ELR (cell line): ENCODE measurements around the gene NUP153.
"Not testable (repeated sequence)": the region's sequence is repeated elsewhere in the genome, so short reads cannot be mapped to it uniquely, and the experiment has no call there.

ENCODE experiments used
- DNase-seq: peaks from one replicate; pipeline ENCODE4 v3.0.0-alpha.2; 2015; ENCODE audit warnings: low read depth

Gene NUP153

DNA sequence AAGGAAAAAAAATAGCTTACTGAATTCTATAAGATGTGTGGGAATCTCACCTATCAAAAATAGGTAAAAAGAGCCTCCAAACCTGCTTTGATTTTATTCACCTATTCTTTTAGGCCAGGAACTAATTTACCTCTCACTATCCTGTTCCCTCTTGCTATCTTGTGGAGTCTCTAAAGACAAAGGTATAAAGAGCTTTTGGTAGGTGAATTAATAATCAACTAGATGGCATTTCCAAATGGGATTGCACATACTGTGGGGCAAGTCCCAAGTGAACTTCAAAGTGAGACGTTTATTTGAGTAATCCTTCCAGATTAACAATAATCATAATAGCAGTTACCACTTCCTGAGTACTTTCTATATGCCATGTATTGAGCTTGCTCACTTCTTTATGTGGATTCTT, 103.8 kb downstream of the NUP153 start:
- no peak for DNase-seq

DNA sequence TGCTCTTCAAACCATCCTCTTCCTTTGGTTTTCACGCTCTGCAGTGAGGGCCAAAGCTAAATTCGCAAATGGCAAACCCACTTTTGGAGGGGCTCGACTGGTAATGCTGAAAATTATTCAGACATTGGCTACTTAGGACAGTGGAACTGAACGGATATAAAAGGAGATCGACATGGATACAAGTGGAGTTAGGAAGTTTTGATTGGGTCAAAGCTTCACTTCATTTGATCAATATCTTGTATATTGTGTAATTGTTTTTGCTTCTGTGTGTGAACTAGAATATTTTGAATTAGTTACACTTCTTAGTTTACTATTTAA, 105.4 kb downstream of the NUP153 start:
- peak; percentile 28 for DNase-seq

DNA sequence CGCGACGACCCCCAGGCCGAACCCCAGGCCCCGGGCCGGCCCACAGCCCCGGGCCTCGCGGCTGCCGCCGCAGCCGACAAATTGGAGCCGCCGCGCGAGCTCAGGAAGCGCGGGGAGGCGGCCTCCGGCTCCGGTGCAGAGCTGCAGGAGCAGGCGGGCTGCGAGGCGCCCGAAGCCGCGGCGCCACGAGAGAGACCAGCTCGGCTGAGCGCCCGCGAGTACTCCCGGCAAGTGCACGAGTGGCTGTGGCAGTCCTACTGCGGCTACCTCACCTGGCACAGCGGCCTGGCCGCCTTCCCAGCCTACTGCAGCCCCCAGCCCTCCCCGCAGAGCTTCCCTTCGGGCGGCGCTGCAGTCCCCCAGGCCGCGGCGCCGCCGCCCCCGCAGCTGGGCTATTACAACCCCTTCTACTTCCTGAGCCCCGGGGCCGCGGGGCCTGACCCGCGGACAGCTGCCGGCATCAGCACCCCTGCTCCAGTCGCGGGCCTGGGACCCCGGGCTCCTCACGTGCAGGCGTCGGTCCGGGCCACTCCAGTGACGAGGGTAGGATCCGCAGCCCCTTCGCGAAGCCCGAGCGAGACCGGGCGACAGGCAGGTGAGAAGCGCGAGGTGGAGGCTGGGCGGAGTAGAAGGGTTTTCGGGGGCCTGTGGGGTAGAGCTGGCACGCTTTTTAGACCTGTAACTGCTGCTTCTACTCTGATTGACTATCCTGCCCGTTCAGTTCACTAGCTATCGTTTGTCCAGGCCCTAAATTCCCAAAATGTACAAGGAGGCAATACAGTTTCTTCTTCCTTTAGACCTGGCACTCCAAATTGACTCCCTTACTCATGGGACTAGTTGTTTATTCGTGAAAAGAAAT, 106.0 kb downstream of the NUP153 start:
- DNase-seq, result peak; percentile 57

DNA sequence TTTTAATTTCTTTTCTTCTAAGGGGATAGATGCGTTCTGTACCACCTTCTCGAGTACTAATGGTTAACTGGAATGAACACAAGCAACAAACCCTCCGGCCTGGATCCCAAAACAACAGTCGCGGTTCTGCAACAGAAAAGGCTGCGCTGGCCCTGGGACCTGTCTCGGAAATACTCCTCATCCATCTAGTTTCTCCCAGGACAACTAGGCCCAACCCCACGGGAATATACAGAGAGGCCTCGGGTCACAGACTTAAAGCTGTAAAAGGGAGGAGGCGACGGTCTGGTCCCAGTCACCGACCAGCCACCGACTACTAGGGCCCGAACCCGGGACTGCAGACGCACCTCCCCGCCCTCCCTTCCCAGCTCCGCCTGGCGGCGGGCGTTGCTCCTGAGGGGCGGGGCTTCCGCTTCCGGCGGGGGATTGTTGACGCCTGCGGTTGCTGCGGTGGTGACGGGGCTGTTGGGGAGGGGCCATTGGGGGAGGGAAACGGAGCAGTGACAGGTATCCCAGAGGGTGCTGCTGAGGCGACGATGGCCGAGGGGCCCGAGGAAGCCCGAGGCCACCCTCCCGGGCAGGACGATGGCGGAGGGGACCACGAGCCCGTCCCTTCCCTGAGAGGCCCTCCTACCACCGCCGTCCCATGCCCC, 106.7 kb downstream of the NUP153 start, which contains the start of gene FAM8A1:
Gene FAM8A1, plus strand, starts transcription at position 426 of the 650 bp plus-strand sequence. Its CDS starts 108 bp downstream, at position 534.
- DNase-seq, result peak; percentile 95

DNA sequence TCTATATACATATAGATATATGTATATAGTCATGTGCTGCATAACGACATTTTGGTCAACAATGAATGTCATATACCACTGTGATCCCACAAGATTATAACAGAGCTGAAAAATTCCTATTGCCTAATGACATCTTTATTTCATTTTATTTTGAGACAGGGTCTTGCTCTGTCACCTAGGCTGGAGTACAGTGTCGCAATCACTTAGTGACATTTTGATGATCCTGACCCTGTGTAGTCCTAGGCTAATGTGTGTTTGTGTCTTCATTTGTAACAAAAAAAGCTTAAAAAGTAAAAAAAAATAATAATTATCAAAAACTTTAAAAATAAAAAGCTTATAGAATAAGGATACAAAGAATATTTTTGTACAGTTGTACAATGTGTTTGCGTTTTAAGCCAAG, 110.6 kb downstream of the NUP153 start:
- DNase-seq, result no peak

DNA sequence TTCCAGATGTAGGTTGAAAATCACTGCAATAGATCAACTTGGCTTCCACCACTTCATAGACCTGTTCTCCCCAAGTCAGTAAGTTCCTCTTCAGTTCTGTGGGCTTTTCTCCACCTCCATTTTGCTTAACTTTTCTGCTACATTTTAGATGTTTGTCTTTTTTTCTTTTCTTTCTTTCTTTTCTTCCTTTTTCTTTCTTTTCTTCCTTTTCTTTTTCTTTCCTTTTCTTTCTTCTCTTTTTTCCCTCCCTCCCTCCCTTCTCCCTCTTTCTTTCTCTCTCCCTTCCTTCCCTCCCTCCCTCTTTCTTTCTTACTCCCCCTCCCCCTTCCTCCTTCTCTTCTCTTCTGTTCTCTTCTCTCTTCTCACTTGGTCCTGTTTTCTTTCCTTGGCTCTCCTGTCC, 113.5 kb downstream of the NUP153 start:
- DNase-seq, result no peak

DNA sequence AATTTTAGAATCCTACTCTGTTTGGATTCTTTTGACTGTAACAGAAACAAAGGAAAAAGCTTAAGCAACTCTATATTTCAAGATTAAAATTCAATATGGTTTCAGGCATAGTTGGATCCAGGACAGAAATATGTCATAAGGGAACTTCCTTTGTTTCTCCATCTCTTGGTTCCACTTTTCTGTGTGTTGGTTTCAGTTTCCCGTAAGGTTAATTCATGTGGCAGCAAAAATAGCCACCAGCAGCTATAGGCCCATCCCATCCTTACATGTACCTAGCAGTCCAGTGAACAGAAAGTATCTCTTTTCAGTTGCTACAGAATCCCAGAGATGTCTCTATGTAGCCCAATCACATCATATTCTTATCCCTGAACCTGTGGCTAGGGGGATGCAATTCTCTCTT, 115.4 kb downstream of the NUP153 start:
- DNase-seq, result no peak

DNA sequence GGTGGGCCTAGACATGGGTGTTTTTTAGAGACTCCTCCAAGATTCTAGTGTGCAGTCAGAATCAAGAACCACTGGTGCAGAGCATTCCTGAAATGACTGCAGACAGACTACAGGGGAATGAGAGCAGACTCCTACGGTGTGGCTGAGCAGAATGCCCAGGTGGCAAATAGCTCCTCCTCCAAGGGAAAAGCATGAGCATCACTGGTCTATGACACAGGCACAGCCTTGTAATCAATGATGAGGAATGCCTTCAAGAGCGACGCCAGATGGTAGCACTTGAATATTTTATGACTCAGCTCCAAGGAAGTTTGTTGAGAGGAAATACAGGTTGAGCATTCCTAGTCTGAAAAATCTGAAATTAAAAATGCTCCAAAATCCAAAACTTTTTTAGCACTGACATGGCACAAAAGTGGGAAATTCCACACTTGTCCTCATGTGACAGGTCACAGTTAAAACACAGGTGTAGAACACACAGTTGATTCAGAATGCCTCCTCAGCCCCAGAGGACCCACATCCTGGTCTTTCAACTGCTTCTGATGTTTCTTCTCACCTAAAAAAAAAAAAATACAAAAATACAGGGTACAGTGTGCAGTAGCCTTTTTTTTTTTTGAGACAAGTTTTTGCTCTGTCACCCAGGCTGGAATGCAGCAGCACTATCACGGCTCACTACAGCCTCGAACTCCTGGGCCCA, 117.2 kb downstream of the NUP153 start:
- DNase-seq, result peak; percentile 96

DNA sequence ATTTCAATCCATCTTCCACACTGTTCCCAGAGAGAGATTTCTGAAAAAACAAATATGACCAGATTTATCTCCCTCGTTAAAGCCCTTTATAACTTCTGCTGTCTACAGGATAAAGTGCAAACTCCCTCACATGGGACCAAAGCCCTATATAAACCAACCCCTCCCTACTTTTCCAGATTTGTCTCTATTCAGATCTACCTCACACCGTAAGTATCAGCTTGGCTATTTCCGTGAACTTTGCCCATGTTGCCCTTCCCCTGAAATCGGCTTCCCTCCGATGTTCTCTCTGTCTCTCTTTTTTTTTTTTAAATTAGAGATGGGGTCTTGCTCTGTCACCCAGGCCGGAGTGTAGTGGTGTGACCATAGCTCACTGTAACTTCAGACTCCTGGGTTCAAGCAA, 118.7 kb downstream of the NUP153 start:
- no peak for DNase-seq

DNA sequence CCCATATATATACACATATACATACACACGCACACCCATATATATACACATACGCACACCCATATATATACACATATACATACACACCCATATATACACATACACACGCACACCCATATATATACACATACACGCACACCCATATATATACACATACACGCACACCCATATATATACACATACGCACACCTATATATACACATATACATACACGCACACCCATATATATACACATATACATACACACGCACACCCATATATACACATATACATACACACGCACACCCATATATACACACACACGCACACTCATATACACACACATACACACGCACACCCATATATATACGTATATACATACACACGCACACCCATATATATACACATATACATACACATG, 120.1 kb downstream of the NUP153 start:
- DNase-seq, result not testable (repeated sequence)

DNA sequence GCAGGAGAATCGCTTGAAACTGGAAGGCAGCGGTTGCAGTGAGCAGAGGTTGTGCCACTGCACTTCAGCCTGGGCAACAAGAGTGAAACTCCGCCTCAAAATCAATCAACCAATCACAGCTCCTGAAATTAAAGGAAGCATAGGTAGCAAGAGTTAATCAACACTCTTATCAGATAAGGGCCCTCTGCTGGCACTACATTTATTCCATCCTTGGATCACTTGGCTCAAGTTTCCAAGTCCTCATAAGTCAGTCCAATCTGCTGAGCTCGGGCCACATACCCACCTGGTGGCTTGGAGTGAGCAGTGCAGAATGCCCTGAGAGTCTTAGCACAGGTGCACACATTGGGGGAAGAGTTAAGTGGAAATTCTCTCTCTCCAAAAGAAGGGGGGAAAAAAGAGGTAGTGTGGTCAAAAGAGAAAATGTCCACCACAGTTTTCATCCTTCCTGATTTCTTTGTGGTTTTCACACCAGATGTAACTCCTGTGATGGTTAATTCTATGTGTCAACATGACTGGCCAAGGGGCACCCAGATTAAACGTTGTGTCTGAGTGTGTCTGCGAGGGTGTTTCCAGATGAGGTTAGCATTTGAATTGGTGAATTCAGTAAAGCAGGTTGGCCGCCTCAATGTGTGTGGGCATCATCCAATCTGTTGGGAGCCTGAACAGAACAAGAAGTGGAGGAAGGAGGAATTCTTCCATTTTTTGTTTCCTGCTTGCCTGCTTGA, 120.8 kb downstream of the NUP153 start:
- DNase-seq, result peak; percentile 49

DNA sequence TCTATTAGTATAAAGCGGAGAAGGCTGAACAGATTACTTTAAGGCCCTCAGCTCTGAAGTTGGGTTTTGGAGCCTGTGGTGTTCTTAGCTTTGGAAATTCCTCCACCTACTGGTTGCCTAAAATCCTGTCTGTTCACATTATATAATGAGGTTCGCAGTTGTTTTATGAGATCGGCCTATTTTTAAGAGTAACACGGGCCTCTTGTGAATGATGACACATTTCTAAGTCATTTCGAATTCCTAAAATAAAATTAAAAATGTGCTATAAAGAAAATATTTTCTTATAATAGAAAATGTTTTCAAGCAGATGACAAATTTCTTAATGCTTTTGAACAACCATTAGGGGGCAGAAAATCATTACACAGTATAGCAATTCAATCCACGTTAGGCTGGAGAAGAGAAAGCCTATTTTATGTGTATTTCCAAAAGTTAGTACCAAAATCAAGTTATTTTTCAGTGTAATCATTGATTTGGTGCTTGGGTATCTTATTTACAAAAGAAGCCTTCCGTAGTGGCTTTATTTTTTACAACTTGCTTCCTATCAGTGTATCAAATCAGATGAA, 122.4 kb downstream of the NUP153 start:
- DNase-seq, result peak; percentile 84

DNA sequence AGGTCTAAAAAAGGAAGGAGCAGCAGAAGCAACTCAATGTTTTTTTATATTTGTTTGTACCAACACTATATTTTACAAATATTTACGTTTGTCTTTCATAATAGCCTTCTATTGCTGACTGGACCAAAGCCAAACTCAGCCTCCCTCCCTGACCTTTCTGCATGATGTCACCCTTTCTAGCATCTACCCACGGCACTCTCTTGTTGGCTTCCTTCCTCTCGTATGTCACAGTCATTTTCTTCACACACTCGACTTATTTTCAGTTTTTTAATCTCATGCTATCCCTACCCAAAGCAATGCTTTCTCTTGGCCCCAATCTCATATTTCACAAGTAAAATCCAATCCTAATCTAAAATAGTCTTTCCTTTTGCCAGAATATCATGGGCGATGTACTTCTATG, 122.9 kb downstream of the NUP153 start:
- DNase-seq, result peak; percentile 51

DNA sequence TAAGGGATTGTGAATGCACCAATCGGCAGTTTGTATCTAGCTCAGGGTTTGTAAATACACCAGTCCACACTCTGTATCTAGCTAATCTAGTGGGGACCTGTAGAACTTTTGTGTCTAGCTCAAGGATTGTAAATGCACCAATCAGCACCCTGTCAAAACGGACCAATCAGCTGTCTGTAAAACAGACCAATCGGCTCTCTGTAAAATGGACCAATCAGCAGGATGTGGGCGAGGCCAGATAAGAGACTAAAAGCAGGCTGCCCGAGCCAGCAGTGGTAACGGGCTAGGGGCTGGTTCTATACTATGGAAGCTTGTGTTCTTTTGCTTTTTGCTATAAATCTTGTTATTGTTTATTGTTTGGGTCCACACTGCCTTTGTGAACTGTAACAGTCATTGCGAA, 125.4 kb downstream of the NUP153 start:
- DNase-seq, result not testable (repeated sequence)

DNA sequence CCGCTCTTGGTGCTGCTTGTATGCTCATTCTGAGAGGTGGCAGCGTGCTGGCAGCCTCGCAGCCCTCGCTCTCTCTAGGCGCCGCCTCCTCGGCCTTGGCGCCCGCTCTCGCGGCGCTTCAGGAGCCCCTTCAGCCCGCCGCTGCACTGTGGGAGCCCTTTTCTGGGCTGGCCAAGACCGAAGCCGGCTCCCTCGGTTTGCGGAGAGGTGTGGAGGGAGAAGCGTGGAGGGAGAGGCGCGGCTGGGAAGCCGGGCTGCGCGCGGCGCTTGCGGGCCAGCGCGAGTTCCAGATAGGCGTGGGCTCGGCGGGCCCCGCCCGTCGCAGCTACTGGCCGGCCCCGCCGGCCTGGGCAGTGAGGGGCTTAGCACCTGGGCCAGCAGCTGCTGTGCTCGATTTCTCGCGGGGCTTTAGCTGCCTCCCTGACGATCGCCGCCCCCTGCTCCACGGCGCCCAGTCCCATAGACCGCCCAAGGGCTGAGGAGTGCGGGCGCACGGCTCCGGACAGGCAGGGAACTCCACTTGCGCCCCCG, 126.1 kb downstream of the NUP153 start:
- peak; percentile 54 for DNase-seq

DNA sequence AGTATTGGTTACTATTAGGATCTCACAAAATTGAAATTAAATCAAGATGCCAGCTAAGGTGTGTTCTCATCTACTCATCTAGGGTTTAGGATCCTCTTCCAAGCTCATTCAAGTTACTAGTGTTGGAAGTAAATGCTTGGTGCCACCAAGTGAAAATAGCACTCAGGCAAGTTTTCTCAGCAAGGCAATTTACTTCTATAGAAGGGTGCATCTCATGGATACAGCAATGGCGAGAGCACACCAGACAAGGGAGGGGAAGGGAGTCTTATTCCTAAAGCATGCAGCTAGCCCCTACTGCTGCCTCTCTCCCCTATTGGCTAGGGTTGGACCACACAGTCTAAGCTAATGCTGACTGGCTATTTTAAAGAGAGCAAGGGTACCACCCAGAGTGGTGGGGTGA, 129.7 kb downstream of the NUP153 start:
- DNase-seq, result no peak

DNA sequence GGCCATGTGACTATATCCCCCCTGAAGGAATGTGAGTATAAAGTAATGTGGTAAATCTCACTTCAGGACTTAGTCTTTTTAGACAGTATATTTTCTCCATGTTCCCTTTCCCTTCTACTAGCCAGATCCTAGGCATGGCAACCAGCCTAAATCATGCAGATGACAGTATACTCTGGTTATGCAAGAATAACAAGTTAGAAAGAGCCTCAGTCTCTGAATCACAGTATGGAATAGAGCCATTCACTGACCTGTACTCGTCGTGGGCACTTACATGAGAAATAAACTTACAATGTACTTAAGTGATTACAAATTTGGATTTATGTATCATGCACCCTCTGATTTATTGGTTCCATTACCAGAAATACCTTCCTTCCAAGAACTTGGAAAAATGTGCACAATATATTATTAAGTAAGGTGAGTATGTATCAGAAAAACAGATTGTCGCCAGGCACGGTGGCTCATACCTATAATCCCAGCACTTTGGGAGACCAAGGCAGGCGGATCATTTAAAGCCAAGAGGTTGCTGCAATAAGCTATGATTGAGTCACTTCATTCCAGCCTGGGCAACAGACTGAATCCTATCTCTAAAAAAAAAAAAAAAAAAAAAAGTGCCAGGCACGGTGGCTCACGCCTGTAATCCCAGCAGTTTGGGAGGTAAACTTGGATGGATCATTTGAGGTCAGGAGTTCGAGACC, 131.7 kb downstream of the NUP153 start:
- DNase-seq, result peak; percentile 73

DNA sequence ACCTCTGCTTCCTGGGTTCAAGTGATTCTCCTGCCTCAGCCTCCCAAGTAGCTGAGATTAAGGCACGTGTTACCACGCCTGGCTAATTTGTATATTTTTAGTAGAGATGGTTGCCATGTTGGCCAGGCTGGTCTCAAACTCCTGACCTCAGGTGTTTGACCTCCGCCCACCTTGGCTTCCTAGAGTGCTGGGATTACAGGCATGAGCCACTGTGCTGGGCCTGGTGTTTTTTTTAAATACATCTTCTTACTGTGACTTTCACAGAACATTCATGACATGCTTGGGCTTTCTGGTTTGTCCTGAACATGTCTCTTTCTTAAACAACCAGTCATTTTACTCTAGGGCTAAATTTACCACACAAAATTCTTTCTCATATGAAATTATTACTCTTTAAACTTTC, 141.3 kb downstream of the NUP153 start:
- no peak for DNase-seq
